Measurements from ENCODE around the gene LIMCH1. TPM values are rescaled to one million over a fixed set of nuclear protein-coding genes. Genes with fewer than 3 reads are reported as not detected.

LIMCH1 gene
- polyA plus RNA-seq, 3 donors: 93.9 to 111 (median 101) TPM

DNA sequence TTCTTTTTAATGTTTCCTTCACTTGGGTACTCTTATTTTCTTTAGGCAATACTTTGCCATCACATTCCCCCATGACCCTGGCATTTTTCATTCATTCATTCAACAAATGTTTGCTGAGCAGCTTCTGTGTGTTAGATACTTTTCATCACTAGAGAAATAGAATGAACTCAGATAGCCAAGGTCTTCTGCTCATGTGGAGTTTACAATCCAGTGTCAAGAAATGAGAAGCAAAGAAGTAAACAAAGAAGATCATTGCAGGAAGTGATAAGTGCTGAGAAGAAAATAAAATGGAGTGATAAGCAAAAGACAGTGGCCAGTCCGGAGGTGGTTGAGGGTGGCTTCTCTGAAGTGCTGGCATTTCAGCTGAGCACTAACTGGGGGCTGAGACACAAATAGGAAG, 63.1 kb downstream of the LIMCH1 start:
- DNase-seq: no peak

DNA sequence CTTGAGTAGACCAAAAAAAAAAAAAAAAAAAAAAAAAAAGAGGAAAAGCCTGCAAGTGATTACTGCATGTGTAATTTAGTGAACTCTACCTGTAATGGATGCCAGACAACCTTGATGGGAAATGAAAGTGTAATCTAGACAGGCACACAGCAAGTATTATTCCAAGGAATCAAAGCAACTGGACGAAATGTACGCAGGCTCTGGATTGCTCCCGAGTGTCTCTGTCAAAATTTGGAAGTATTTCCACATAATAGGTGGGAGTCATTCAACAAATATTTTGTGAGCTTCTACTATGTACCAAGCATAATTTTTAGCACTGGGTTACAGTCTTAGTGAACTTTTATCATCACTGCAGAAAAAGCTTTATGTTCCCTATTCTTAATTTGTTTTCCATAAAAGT, 64.2 kb downstream of the LIMCH1 start:
- no peak for DNase-seq

DNA sequence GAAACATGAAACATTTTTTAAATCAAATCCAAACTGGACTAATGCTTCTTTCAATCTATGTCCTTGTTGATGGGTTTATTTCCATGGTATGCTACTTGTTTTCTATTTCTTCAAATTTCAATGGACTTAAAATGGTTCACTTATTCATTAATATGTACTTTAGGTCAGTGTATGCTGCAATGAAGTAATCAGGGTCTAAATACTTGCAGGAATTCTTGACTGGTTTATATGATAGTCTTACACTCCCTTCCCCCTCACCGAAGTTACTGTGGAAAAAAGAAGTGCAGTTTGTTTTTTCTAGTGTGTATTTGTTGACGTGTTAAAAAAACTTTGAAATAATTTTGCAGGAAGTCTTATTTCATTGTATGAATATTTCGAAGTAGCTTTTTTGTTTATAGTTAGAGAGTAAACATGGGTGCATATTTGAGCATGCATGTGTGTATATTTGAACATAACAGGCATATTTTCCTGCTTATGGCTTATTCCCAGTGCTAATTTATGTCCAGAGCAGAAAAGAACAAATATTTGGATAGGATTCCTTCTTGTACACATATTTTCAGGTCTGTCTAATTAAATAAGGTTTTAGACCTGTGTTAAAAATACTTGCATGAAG, 65.0 kb downstream of the LIMCH1 start:
- no peak for DNase-seq

DNA sequence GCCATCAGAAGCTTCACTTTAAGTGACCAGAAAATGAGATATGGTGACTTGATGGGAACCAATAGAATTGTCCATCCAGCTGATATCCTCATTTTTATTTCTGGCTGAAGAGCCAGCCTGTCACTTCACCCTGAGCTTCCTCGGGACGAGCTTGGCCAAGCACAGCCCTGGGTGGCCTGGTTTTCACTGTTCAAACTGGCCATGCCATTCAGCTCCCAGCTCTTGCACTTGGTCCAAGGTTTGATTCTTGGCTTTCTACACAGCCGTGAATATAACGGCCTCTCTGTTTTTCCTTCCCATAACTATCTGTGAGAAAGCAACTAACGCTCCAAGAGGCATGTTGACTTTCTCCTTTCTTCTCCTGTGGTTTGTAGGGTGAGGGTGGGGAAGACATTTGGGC, 71.9 kb downstream of the LIMCH1 start:
- no peak for DNase-seq

DNA sequence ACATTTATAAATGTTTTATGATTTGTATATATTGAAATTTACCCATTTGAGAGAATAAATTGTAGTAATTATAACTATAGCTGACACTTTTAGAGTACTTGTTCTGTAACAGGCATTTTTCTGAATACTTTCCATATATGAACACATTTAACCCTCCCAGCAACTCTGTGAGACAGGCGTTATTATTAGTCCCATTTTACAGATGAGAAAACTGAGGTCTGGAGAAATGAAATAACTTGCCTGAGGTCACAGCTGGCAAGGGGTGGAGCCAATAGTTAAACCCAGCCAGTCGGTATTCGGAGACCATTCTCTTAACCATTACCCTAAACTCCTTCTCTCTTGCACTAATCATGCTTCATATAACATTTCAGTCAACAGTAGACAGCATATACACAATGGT, 72.5 kb downstream of the LIMCH1 start:
- no peak for DNase-seq

DNA sequence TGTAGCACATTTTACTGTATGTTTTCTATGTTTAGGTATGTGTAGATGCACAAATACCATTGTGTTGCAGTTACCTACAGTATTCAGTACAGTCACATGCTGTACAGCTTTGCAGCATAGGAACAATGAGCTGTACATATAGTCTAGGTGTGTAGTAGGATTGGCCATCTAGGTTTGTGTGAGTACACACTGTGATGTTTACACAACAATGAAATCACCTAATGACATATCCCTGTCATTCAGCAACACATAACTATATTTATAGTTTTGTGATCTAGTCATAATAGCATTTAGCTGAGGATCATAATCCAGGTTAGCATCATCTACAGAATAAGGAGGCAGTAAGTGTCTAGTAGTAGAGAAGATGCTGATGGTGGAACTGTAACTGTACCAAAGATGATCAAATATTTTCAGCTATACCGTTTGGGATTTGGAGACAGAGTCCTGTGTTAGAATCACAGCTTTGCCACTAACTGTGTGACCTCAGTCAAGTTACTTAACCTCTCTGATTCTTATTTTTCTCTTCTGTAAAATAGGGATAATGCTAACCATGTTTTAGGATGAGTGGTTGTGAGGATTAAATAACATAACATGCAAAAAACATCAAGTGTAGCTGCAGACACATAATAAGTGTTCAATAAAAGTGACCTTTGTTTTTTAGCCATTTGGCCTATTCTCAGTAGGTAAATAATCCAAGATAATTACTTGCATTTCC, 73.3 kb downstream of the LIMCH1 start:
- DNase-seq: no peak

DNA sequence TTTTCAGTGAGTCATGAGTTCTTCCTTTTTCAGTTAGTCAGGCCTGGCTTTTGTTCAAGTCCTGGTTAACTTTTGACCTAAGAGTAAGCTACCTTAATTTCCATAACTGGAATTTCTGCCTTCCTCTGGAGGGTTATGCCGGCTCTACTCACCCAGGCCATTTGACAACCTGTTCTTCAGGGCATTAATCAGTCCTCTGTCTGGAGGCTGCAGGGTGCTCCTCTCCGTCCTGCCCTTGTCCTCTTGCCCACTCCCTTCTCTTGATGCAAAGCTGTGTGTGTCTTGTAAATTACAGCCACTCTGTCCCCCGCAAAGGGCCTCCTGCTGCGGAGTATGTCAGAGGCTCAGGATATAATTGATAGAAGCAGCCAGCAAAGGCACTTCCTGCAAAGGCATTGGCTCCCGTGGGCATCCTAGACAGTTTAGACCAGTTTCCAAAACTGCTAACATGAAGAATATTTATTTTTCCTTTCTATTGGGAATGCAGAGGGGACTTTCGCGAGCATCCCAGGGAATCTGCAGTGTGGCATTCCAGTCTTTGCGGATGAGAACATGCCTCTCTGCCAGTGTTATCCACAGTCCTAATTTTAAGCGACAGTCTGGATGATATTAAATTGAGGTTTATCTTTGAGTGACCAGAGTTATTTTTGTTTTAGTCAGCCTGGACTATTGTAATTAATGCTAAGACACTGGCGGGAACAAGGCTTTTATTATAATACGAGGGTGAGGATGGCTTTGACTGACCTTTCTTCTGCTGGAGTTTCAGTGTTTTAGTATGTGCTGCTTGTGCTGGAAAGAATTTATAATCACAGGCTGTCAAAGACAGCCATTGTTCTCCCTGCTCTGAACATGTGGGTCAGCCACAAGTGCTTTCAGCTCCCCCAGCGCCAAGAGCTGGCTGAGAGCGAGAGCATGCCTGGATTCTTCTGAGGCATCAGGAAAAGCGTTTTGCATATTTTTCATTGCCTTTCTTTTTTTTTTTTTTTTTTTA, 74.2 kb downstream of the LIMCH1 start:
- DNase-seq: peak; percentile 71

DNA sequence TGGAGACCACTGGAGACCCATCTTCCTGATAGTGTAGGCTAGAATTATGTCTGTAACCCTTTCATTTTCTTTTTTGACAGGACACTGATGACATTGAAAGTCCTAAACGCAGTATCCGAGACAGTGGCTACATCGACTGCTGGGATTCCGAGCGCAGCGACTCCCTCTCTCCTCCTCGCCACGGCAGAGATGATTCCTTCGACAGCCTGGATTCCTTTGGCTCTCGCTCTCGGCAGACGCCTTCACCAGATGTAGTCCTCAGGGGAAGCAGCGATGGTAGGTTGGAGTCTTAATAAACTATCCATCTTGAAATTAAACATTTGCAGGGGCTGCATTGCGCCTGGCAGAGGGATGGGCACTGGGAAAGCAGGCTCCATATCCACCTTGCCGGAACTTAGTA, 75.4 kb downstream of the LIMCH1 start:
- DNase-seq: no peak

DNA sequence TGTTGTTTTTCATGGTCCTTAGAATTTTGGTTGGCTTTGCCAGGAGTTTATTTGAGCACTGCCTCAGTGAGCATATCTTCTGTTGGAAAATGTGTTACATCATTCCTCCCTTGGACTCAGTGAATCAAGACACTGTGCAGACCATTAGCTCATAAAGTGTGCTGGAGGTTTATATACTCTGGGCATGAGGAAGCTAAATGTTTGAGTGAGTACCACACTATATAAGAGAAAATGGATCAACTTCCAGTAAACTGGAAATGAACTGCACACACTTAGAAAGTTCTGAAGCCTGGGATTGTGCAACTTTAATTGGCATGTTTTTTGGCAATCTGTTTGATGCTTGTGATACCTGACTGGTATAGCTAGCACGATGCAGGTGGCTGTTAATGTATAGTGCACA, 75.9 kb downstream of the LIMCH1 start:
- DNase-seq: no peak

DNA sequence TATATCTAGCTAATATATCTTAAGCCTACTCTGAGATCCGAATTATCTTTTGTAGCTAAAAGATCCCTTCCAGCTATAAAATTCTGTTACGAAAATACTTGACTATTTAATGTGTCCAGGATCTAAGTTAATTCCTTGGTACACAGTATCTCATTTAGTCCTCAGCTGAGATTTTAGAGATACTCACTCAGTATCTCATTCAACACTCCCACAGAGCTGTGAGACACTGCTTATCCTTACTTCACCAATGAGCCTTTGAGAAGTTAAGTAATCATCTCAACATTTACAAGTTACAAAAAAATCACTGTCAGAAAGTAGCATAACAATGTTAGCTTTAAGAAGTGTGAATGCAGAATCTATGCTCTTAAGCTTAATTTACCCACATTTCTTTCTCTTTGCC, 76.6 kb downstream of the LIMCH1 start:
- no peak for DNase-seq

DNA sequence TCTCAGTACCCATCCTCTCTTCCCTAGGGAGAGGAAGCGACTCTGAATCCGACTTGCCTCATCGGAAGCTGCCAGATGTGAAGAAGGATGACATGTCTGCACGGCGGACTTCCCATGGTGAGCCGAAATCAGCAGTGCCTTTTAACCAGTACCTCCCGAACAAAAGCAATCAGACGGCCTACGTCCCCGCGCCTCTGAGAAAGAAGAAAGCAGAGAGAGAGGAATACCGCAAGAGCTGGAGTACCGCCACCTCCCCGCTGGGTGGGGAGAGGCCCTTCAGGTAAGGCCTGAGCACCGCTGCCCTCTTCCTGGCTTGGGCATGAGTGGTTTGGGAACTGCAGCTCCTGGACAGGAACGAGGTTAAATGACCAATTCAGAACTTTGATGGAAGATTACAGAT, 81.2 kb downstream of the LIMCH1 start:
- no peak for DNase-seq

DNA sequence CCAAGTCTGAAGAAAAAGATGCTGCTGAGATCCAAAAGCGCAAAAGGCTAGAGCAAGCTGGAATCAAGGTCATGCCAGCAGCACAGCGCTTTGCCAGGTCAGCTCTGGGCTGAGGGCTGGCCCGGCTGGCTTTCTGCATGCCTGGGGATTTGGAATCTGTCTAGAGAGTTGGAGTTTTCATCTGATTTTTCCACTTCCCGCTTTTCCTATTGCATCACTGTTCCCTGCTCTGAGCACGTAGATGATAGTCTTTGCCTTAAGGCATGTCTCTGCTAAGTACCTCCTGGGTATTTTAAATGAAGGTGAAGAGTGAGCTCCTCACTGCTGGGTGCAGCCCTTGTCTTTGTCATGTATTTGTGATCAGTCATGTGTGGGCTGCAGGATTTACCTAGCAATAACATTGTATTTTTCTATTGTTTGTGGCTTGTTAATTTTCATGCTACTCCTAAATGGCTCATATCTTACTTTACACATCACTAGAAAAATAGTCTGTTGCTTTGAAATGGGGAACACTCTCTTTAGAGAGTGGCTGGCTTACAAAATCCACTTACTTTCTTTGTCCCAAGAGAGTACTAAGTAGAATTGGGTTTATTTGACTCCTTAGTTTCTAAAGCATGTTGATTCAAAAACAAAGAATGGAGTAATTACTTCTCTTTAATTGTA, 82.8 kb downstream of the LIMCH1 start:
- no peak for DNase-seq

DNA sequence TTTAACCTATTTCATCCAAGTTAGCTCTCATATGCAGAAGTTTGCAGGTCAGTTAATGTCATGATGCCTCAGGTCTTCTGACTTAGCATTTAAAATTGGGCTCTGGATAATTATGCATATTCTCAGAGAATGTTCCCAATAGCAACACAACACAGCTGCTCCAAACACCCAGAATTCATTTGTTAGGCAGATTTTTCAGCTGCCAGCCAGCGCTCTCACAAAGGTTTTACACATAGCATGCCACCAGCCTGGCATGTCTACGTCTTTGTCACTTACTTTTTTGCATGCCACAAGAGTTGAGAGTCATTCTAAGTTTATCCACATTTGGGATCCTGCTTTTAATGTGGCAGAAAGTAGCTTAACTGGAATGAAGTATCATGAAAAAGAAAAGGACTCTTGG, 84.8 kb downstream of the LIMCH1 start:
- DNase-seq: no peak

DNA sequence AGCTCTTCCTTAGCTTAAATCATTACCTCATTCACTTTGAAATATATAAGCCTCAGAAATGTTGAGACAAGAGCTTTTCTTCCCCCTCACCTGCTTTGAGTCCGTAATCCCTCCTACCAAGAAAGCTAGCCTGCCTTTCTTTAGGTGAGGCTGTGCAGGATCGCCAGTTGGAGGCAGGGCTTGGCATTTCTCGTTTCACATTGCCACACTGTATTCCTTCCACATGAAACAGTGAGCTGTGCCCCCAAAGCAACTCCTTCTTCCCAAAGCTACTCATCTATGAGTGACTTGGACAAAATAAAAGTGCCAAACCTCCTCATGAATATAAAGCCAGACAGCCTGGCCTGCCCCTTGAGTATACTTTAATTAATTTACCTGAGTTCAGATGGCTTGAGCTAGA, 86.8 kb downstream of the LIMCH1 start:
- no peak for DNase-seq

DNA sequence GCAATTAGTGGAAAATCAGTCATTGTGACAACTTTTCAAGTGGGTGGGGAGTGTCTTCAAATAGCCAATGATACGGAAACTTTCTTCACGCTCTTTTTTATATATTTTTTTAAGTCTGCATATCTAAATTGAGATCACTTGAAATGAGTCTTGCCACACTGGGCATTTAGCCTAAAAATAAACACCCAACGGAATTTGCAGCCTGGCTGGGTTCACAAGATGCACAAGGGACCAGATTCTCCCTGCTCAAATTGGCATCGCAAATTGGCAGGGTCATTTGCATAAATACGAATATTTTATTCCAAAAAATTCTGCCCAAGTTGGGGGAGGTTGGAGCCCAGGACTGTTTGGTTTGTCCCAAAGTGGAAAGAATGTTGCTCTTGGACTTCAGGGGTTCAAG, 87.6 kb downstream of the LIMCH1 start:
- no peak for DNase-seq

DNA sequence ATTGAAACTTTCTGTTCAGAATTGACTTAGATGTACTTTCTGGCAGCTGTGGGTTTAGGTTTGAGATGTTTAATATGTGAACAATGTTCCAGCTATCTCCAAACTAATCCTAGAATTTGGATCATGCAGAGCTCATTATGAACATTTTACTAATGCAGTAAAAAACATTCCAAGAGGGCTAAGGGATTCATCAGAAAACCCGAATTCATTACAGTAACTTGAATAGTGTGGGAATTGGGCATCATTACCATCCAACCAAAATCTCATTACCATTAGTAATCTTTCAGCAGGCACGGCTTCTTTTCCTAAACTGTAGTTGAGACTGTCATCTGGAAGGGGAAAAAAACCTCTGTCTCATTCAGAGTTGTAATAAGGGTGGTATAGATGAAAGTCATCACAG, 91.0 kb downstream of the LIMCH1 start:
- no peak for DNase-seq

DNA sequence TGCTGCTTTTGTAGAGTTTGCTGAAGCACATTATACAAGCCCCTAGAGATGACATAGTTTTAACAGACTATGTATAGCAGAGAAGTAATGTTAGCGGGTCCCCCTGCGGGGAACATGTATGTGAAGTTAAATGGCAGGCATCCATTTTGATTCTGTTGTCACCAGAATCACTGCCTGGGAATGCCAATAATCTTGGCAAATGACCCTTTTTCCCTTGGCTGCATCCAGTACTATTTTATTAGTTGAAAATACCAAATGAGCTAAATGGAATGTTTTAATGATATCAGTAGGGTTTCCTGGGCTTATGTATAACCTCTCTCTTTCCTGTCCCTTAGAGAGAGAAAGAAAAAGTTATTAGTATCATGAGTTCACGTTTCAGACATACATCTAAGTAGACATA, 93.6 kb downstream of the LIMCH1 start:
- no peak for DNase-seq

DNA sequence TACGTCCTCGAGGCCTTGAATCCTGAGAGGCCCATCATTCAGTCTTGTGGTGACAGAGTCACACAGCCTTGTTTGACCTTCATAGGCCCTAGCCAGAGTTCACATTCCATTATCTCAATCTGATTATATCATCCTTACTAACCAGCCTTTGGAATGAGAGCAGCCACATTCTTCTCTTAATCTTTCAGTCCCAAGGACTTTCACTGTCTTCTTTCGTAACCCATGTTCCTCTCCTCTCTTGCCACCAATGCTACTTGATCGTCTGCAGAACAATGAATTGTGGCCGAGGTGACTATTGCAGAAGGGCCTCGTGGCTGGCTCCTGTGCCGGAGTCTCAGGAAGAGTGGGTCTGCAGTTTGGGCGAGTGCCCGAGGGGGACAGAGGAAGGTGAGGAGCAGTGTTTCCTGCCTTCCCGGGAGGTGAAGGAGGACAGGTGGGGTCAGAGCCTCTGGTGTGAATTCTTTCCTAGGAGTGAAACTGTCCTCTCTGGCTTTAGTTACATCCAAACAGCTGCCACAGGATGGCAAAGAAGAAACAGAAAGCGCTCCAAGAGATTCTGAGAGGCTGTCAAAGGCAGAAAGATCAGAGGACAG, 94.6 kb downstream of the LIMCH1 start:
- DNase-seq: no peak

DNA sequence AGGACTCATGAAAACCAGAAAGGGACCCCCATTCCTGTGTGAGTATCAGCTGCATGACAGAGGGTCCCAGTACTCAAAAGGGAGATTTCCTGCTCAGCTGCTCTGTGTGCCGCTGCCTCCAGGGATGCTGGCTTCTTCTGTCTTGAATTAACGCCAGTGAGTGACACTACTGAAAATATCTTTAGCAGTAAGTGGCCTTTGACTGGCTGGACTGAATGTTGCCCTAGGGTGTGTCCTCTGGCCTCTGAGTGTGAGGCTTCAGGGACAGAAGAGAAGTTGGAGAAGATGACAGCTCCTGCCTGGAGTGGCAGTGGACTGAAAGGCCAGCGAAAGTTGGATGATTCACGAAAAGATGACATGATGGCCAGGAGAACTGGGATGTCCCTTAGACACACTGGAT, 95.4 kb downstream of the LIMCH1 start:
- DNase-seq: no peak

DNA sequence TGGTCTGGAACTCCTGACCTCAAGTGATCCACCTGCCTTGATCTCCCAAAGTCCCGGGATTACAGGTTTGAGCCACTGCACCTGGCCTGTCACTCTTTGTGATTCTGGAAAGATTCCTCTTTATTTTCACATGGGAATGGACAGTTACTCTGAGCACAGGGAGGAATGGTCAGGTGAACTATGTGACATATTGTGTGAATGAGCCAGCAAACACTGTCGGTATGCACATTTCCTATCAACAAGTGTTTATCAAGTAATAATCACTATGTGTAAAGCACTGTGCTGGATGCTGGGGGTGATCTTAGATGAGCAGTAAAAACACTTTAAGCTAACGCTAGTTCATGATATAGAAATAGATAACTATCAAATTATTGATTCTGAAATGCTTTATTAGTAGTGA, 97.5 kb downstream of the LIMCH1 start:
- no peak for DNase-seq

DNA sequence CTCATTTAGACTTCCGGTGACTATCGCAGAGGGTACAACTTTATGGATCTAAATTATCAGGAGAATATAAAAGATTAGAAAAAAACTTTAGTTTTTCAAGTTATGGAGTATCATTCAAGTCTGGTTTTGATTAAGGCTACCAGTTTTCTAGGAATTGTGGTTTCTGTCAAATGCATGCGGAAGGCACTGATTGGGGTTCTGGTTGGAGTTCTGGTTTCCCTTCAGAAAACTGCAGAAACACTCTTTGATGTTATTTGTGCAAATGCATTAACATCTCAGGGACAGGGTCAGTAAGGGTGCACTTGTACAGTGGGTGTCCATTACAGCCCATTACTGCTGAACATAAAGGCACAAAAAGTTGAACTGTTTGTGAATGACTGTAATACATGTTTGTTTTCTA, 100.2 kb downstream of the LIMCH1 start:
- no peak for DNase-seq

DNA sequence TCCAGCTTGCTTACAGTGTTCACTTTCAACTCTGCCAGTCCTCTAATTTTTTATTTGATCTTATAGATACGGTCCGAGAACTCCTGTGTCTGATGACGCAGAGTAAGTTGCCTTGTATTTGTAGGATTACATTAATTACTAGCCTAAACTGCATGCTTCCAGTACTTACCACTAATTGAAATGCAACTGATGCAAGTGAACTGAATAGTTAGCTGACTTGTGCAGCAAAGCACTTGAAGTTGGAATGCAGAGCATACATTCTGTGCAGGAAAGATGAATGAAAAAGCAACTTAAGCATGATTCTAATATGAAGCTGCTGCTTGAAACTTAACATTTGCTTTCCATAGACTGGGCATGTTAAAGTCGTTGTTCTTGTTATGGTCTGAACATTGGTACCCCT, 100.9 kb downstream of the LIMCH1 start:
- DNase-seq: no peak

Data from renal pelvis (tissue), 4 donors.